Measurements from ENCODE around the gene JAKMIP2.

JAKMIP2 gene

GRCh38 chr5:147821766-147822165, 39.2 kb upstream of the JAKMIP2 start:
- no peak for TF ChIP-seq CTCF (IDR thresholded peaks at IDR 0.05; ENCODE audit: low read depth, low read length)
- H3K36me3 ChIP-seq = no peaks in the 10 kb centered on the region
- no peak for DNase-seq
- H3K27me3 ChIP-seq = no peaks in the 10 kb centered on the region
- H3K4me3 ChIP-seq (ENCODE audit: low read depth, low read length) = no peak overlapping the region
- no peaks in the 10 kb centered on the region for H3K4me1 ChIP-seq
- H3K9me3 ChIP-seq = no peaks in the 10 kb centered on the region

GRCh38 chr5:147819261-147819770, 36.8 kb upstream of the JAKMIP2 start:
- Histone ChIP-seq H3K4me1 (no peaks in the 10 kb centered on the region), H3K36me3 (no peaks in the 10 kb centered on the region), H3K9me3 (no peaks in the 10 kb centered on the region), H3K27me3 (no peaks in the 10 kb centered on the region), H3K4me3 (ENCODE audit: low read depth, low read length) (no peak overlapping the region)
- no peak for DNase-seq
- TF ChIP-seq CTCF (IDR thresholded peaks at IDR 0.05; ENCODE audit: low read depth, low read length) = no peak

GRCh38 chr5:147818290-147818689, 35.8 kb upstream of the JAKMIP2 start:
- Histone ChIP-seq H3K27me3 (no peaks in the 10 kb centered on the region), H3K36me3 (no peaks in the 10 kb centered on the region), H3K4me3 (ENCODE audit: low read depth, low read length) (no peak overlapping the region), H3K9me3 (no peaks in the 10 kb centered on the region), H3K4me1 (no peaks in the 10 kb centered on the region)
- TF ChIP-seq CTCF (IDR thresholded peaks at IDR 0.05; ENCODE audit: low read depth, low read length) = no peak
- DNase-seq = no peak

- Histone ChIP-seq H3K4me1 (no peaks in the 10 kb centered on the region), H3K36me3 (no peaks in the 10 kb centered on the region), H3K9me3 (no peaks in the 10 kb centered on the region), H3K27me3 (no peaks in the 10 kb centered on the region), H3K4me3 (ENCODE audit: low read depth, low read length) (no peak overlapping the region)
- no peak for DNase-seq
- no peak for TF ChIP-seq CTCF (IDR thresholded peaks at IDR 0.05; ENCODE audit: low read depth, low read length)
Measured at GRCh38 chr5:147813696-147814095, 31.2 kb upstream of the JAKMIP2 start.

GRCh38 chr5:147809830-147810666, 27.5 kb upstream of the JAKMIP2 start:
- no peaks in the 10 kb centered on the region for H3K9me3 ChIP-seq
- TF ChIP-seq CTCF (IDR thresholded peaks at IDR 0.05; ENCODE audit: low read depth, low read length) = no peak
- no peak overlapping the region for H3K4me3 ChIP-seq (ENCODE audit: low read depth, low read length)
- H3K27me3 ChIP-seq = no peaks in the 10 kb centered on the region
- no peaks in the 10 kb centered on the region for H3K36me3 ChIP-seq
- no peak for DNase-seq
- H3K4me1 ChIP-seq = no peaks in the 10 kb centered on the region

GRCh38 chr5:147805030-147805454, 22.5 kb upstream of the JAKMIP2 start:
- no peaks in the 10 kb centered on the region for H3K36me3 ChIP-seq
- no peak for DNase-seq
- no peaks in the 10 kb centered on the region for H3K9me3 ChIP-seq
- TF ChIP-seq CTCF (IDR thresholded peaks at IDR 0.05; ENCODE audit: low read depth, low read length) = no peak
- H3K4me1 ChIP-seq = peaks cover 14% of the 10 kb centered on the region
- no peak overlapping the region for H3K4me3 ChIP-seq (ENCODE audit: low read depth, low read length)
- no peaks in the 10 kb centered on the region for H3K27me3 ChIP-seq
